ENCODE results near the gene LLGL2. TPM values are rescaled to one million over a fixed set of nuclear protein-coding genes. Genes with fewer than 3 reads are reported as not detected.

The LLGL2 gene
- total and polyA plus RNA-seq, 10 of the 15 experiments (the other 5 are each of a cell fraction or from before 2014, with no cell fraction given): 0.21 to 9.9 (median 4.5) TPM

DNA sequence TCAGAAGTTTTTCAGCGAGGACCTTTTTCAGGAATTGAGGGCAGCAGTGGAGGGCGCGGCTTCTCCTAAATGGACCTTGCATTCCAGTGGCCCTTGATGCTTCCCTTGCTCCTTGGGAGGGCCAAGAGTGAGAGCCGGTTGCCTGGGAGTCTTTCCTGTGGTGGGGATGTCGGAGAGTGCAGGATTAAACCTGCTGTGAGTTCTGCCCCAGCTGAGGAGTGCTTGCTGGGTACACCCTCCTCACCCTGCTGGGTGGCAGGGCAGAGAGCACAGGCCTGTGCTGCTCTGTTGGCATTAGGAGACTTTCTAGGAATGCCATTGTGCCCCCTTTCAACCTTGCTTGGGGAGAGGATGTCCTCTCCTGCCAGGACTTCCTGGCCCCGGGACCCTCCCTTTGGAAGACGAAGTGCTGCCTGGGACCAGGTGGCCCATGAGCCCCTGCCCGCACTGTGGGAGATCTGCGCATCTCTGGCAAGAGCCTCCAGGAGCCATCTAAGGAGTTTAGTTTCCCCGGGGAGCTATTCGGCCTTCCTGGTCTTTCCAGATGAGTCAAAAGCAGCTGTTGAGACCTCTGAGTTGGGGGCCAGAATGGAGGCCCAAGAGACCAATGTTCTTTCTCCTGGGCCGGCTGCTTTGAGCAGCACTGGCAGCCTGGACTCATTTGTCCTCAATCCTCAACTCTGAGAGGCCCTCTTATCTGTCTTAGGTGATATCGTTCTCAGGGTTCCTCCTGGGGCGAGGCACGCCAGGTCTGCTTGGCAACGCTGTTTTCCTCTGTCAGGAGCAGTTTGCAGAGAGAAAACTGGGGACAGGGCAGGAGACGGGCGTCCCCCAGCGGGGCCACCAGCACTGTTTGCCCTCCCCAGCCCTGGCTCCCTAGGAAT is 5.6 kb downstream of the LLGL2 start (continued):
- no peak for TF ChIP-seq SPI1 (IDR thresholded peaks at IDR 0.05; ENCODE audit: borderline replicate concordance, insufficient read depth, low read depth, low read length)

DNA sequence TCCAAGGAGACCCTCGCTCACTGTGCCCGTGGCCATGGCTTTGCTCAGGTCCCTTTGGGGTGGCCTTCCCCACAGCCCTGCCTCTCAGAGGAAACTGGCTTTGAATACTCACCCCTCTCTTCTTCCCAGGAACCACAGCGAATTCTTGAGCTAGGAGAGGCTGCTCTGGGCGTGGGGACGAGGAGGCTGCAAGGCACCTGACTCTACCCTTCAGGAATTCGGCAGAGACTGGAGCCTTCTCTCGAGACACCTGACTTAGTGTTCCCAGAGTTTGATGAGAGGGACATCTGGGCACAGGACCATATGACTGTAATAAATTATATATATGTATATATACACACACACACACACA is 6.2 kb downstream of the LLGL2 start:
- CTCF ChIA-PET: no interaction called here
- H3K27ac ChIP-seq (ENCODE audit: control insufficient read depth, insufficient read depth): no peak overlapping the region
- WGBS (ENCODE audit: insufficient coverage, insufficient replicate concordance, low lambda C conversion rate, missing lambda C conversion rate): 57% methylated on average over 7 of the region's 7 CpGs
- in situ Hi-C loops (cut with MboI) (no loop called here), intact Hi-C loops (cut with micrococcal nuclease; ENCODE audit: unreplicated experiment) (no loop called here)
- no peak overlapping the region for H3K4me2 ChIP-seq (ENCODE audit: control insufficient read depth, insufficient read depth)
- peaks cover 11% of the 10 kb centered on the region for H3K4me1 ChIP-seq (ENCODE audit: control insufficient read depth, insufficient read depth, low read length)
- no peak overlapping the region for H3K4me3 ChIP-seq
- no peaks in the 10 kb centered on the region for H3K36me3 ChIP-seq (ENCODE audit: control insufficient read depth in 2 of 2, insufficient read depth in 2 of 2, low read length in 1 of 2)
- RAD21 ChIA-PET (ENCODE audit: unreplicated experiment): interaction anchor here (0.7 kb wide), 1 partner anchor 216 kb away, joined by 3 read pairs; no protein-coding TSS in a partner anchor
- H3K9me3 ChIP-seq (replicated peaks; ENCODE audit: control insufficient read depth, insufficient read depth, low read length): no peaks in the 10 kb centered on the region
- H4K20me1 ChIP-seq (ENCODE audit: control insufficient read depth, insufficient read depth): no peaks in the 10 kb centered on the region
- no peaks in the 10 kb centered on the region for H3K79me2 ChIP-seq (ENCODE audit: control insufficient read depth, insufficient read depth, low read length)
- POLR2A ChIA-PET: interaction anchor here (0.6 kb wide), 1 partner anchor 125 kb away, joined by 3 read pairs; no protein-coding TSS in a partner anchor
- SMC1A ChIA-PET (ENCODE audit: uncharacterized antibody, unreplicated experiment): no interaction called here
- no peak for ATAC-seq
- no peak for DNase-seq (ENCODE audit: low read depth, low spot score)
- BruUV-seq (replicated peaks): no TSS peak
- no peak for FAIRE-seq
- no peak overlapping the region for H3K9ac ChIP-seq (ENCODE audit: control insufficient read depth, insufficient read depth, low read length)
- H3K27me3 ChIP-seq (replicated peaks in 1 of 2; ENCODE audit: control insufficient read depth in 2 of 2, insufficient read depth in 2 of 2, low read length in 1 of 2): no peaks in the 10 kb centered on the region
- no peak overlapping the region for H2AFZ ChIP-seq (ENCODE audit: control insufficient read depth, low read depth, low read length)
- no peak for TF ChIP-seq FOS (IDR thresholded peaks at IDR 0.05; ENCODE audit: borderline replicate concordance, extremely low read depth, insufficient read length)
- TF ChIP-seq BCL11A (IDR thresholded peaks at IDR 0.05; ENCODE audit: low read depth, low read length): no peak
- TF ChIP-seq SIX5 (IDR thresholded peaks at IDR 0.05; ENCODE audit: low read depth, low read length, severe bottlenecking): no peak
- no peak for TF ChIP-seq SMARCA5 (IDR thresholded peaks at IDR 0.05)
- TF ChIP-seq, protein P1, sequence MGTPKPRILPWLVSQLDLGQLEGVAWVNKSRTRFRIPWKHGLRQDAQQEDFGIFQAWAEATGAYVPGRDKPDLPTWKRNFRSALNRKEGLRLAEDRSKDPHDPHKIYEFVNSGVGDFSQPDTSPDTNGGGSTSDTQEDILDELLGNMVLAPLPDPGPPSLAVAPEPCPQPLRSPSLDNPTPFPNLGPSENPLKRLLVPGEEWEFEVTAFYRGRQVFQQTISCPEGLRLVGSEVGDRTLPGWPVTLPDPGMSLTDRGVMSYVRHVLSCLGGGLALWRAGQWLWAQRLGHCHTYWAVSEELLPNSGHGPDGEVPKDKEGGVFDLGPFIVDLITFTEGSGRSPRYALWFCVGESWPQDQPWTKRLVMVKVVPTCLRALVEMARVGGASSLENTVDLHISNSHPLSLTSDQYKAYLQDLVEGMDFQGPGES (IDR thresholded peaks at IDR 0.05): no peak
- TF ChIP-seq HCFC1 (IDR thresholded peaks at IDR 0.05; ENCODE audit: low read length): no peak
